ENCODE data around the gene OLIG3. TPM values are rescaled to one million over a fixed set of nuclear protein-coding genes. Genes with fewer than 3 reads are reported as not detected.

Gene OLIG3
- total and polyA plus RNA-seq, 9 donors: not detected

GRCh38 chr6:137522198-137522798, 28.1 kb upstream of the OLIG3 start:
- Histone ChIP-seq H3K27ac (no peak overlapping the region), H3K36me3 (no peaks in the 10 kb centered on the region), H3K4me1 (ENCODE audit: insufficient read depth) (no peaks in the 10 kb centered on the region), H3K27me3 (no peaks in the 10 kb centered on the region), H3K9me3 (no peaks in the 10 kb centered on the region), H3K4me3 (no peak overlapping the region)
- intact Hi-C loops (cut with DNase I): no loop called here
- no peak for DNase-seq
- 65 to 69% (median 69%) methylated on average over 2 of the region's 2 CpGs for WGBS, 3 donors
- TF ChIP-seq CTCF (IDR thresholded peaks at IDR 0.05) (no peak), POLR2A (IDR thresholded peaks at IDR 0.05) (no peak), EP300 (IDR thresholded peaks at IDR 0.05) (no peak)

DNA sequence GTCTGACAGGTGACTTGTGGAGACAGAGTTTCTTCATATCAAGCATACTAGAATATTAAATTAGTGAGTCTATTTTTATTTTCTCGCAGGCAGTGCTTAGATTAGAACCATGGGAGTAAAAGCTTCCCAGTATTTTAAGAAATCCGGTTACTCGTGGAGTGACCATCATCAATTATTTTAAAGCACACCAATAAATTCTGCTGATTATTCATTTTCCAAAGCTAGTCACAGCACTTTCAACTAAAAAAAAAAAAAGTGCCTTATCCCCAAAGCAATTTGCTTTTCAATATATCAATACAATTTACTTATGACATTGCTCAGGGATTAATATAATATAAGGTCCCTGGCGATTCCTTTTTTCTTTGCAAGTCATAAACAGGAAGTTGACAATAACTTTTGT, 26.3 kb upstream of the OLIG3 start:
- no peaks in the 10 kb centered on the region for H3K27me3 ChIP-seq
- intact Hi-C loops (cut with DNase I): no loop called here
- no peak for TF ChIP-seq EP300 (IDR thresholded peaks at IDR 0.05)
- TF ChIP-seq CTCF (IDR thresholded peaks at IDR 0.05): no peak
- no peak for TF ChIP-seq POLR2A (IDR thresholded peaks at IDR 0.05)
- H3K9me3 ChIP-seq: no peaks in the 10 kb centered on the region
- WGBS, 3 donors: 67 to 78% (median 72%) methylated on average over 4 of the region's 4 CpGs
- no peaks in the 10 kb centered on the region for H3K36me3 ChIP-seq
- no peak for DNase-seq
- H3K4me1 ChIP-seq (ENCODE audit: insufficient read depth): no peaks in the 10 kb centered on the region
- no peak overlapping the region for H3K27ac ChIP-seq
- no peak overlapping the region for H3K4me3 ChIP-seq

- H3K27me3 ChIP-seq: no peaks in the 10 kb centered on the region
- H3K4me3 ChIP-seq: no peak overlapping the region
- intact Hi-C loops (cut with DNase I): no loop called here
- H3K36me3 ChIP-seq: no peaks in the 10 kb centered on the region
- no peaks in the 10 kb centered on the region for H3K4me1 ChIP-seq (ENCODE audit: insufficient read depth)
- no peak for DNase-seq
- H3K27ac ChIP-seq: no peak overlapping the region
- 38 to 42% (median 41%) methylated on average over 9 of the region's 9 CpGs for WGBS, 3 donors
- TF ChIP-seq EP300 (IDR thresholded peaks at IDR 0.05): no peak
- TF ChIP-seq POLR2A (IDR thresholded peaks at IDR 0.05): no peak
- TF ChIP-seq CTCF (IDR thresholded peaks at IDR 0.05): no peak
- no peaks in the 10 kb centered on the region for H3K9me3 ChIP-seq
Observed at GRCh38 chr6:137519629-137520176, 25.5 kb upstream of the OLIG3 start.

- H3K4me3 ChIP-seq: no peak overlapping the region
Observed at GRCh38 chr6:137518386-137518983, 24.3 kb upstream of the OLIG3 start.

More at GRCh38 chr6:137518386-137518983, 24.3 kb upstream of the OLIG3 start:
- 26 to 34% (median 31%) methylated on average over 7 of the region's 7 CpGs for WGBS, 3 donors
- no peaks in the 10 kb centered on the region for H3K36me3 ChIP-seq
- H3K4me1 ChIP-seq (ENCODE audit: insufficient read depth): no peaks in the 10 kb centered on the region
- intact Hi-C loops (cut with DNase I): no loop called here
- DNase-seq: no peak
- no peaks in the 10 kb centered on the region for H3K9me3 ChIP-seq
- H3K27me3 ChIP-seq: no peaks in the 10 kb centered on the region
- TF ChIP-seq EP300 (IDR thresholded peaks at IDR 0.05) (no peak), POLR2A (IDR thresholded peaks at IDR 0.05) (no peak), CTCF (IDR thresholded peaks at IDR 0.05) (no peak)
- no peak overlapping the region for H3K27ac ChIP-seq

Data from ovary (tissue), 9 donors.